SU-DHL-6 (cell line): ENCODE data around the gene SLC24A3.

Experiments used
- H2AFZ ChIP-seq: fragments of 200-600 bp; sonication (generic); 2 replicates; pipeline ENCODE4 v1.6.1; 2014; ENCODE audit warnings: low read depth, mild to moderate bottlenecking, moderate library complexity, mixed read lengths, antibody characterized with exemption, low read length; ENCODE audit not compliant: severe bottlenecking
- H3F3A ChIP-seq: fragments of 200-600 bp; shearing (Covaris generic); 2 replicates; pipeline ENCODE4 v1.6.0; 2016; ENCODE audit warnings: antibody characterized with exemption, mild to moderate bottlenecking; ENCODE audit not compliant: insufficient read depth
- H3K27ac ChIP-seq: fragments of 200-600 bp; sonication (generic); 2 replicates; pipeline ENCODE4 v1.5.1; 2016; ENCODE audit warnings: low read depth, mild to moderate bottlenecking, low read length, moderate library complexity, mixed read lengths
- H3K27me3 ChIP-seq: fragments of 200-600 bp; sonication (generic), shearing (Covaris generic); 2 replicates; pipeline ENCODE4 v1.6.0; 2014; ENCODE audit warnings: mild to moderate bottlenecking, low read length
- H3K36me3 ChIP-seq: fragments of 200-600 bp; sonication (generic); 2 replicates; pipeline ENCODE4 v1.6.1; 2014; ENCODE audit warnings: mild to moderate bottlenecking, low read length, mixed read lengths
- H3K4me2 ChIP-seq: fragments of 300-600, 200-600 bp; shearing (Covaris generic), sonication (generic); 2 replicates; pipeline ENCODE4 v1.6.0; 2014; ENCODE audit warnings: low read length, low read depth, mild to moderate bottlenecking; ENCODE audit not compliant: poor library complexity, severe bottlenecking
- H3K4me3 ChIP-seq: fragments of 200-600 bp; sonication (generic); 2 replicates; pipeline ENCODE4 v1.5.1; 2014; ENCODE audit warnings: antibody characterized with exemption, low read length, mild to moderate bottlenecking, mixed read lengths; ENCODE audit not compliant: insufficient read depth, poor library complexity, severe bottlenecking
- H3K79me2 ChIP-seq: fragments of 200-600 bp; sonication (generic); 2 replicates; pipeline ENCODE4 v1.6.1; 2014; ENCODE audit warnings: mild to moderate bottlenecking, low read length, moderate library complexity; ENCODE audit not compliant: insufficient read depth
- H3K9ac ChIP-seq: fragments of 200-600 bp; sonication (generic); 2 replicates; pipeline ENCODE4 v1.7.0; 2014; ENCODE audit warnings: mild to moderate bottlenecking, low read length
- H3K9me2 ChIP-seq: fragments of 200-600 bp; sonication (generic); replicated peaks from 2 replicates; pipeline ENCODE4 v1.6.1; 2014; ENCODE audit warnings: low read length; ENCODE audit not compliant: insufficient read depth
- H3K9me3 ChIP-seq: fragments of 200-600 bp; sonication (generic); 2 replicates; pipeline ENCODE4 v1.6.1; 2014; ENCODE audit warnings: low read length, mixed read lengths; ENCODE audit not compliant: insufficient read depth
- H4K20me1 ChIP-seq: fragments of 200-600 bp; sonication (generic); 2 replicates; pipeline ENCODE4 v1.6.1; 2014; ENCODE audit warnings: low read depth, mild to moderate bottlenecking, antibody characterized with exemption, low read length, moderate library complexity, mixed read lengths
- EZH2phosphoT487 ChIP-seq: fragments of 200-600 bp; sonication (generic), shearing (Covaris generic); conservative IDR thresholded peaks from 2 replicates; pipeline ENCODE4 v1.6.1; 2018; ENCODE audit warnings: mild to moderate bottlenecking, antibody characterized with exemption, low read length, moderate library complexity, mixed read lengths
- TF ChIP-seq, protein P1 (sequence below): fragments of 200-600 bp; sonication (generic); IDR thresholded peaks from one replicate; pipeline ENCODE4 v1.5.1; 2017; ENCODE audit warnings: antibody characterized with exemption, mild to moderate bottlenecking, low read length, moderate library complexity; ENCODE audit not compliant: insufficient read depth, poor library complexity, severe bottlenecking

The SLC24A3 gene

DNA sequence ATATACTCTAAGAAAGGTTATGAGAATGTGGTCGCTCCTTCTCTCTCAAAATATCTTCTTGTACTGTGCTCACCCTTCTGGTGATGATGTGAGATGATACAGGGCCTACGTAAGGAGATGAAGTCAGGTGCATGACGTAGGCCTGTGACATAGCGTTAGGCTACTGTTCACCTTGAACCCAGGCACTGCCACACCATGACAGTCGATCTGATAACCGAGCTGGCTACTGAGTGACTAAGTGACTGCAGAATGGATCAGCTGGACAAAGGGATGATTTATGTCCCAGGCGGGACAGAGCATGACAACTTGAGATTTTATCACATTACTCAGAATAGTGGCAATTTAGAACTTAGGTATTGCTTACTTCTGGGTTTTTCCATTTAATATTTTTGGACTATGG is 11.2 kb downstream of the SLC24A3 start:
- no peaks in the 10 kb centered on the region for H3K27me3 ChIP-seq
- no peak overlapping the region for H3K9ac ChIP-seq
- H3F3A ChIP-seq = no peaks in the 10 kb centered on the region
- no peaks in the 10 kb centered on the region for H3K9me2 ChIP-seq
- no peaks in the 10 kb centered on the region for H3K9me3 ChIP-seq
- TF ChIP-seq, protein P1, sequence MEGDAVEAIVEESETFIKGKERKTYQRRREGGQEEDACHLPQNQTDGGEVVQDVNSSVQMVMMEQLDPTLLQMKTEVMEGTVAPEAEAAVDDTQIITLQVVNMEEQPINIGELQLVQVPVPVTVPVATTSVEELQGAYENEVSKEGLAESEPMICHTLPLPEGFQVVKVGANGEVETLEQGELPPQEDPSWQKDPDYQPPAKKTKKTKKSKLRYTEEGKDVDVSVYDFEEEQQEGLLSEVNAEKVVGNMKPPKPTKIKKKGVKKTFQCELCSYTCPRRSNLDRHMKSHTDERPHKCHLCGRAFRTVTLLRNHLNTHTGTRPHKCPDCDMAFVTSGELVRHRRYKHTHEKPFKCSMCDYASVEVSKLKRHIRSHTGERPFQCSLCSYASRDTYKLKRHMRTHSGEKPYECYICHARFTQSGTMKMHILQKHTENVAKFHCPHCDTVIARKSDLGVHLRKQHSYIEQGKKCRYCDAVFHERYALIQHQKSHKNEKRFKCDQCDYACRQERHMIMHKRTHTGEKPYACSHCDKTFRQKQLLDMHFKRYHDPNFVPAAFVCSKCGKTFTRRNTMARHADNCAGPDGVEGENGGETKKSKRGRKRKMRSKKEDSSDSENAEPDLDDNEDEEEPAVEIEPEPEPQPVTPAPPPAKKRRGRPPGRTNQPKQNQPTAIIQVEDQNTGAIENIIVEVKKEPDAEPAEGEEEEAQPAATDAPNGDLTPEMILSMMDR = no peak
- no peak for TF ChIP-seq EZH2phosphoT487
- no peaks in the 10 kb centered on the region for H3K79me2 ChIP-seq
- no peaks in the 10 kb centered on the region for H3K36me3 ChIP-seq
- H4K20me1 ChIP-seq = no peaks in the 10 kb centered on the region
- no peak overlapping the region for H3K4me2 ChIP-seq
- no peak overlapping the region for H2AFZ ChIP-seq
- H3K4me3 ChIP-seq = no peak overlapping the region
- H3K27ac ChIP-seq = no peak overlapping the region

DNA sequence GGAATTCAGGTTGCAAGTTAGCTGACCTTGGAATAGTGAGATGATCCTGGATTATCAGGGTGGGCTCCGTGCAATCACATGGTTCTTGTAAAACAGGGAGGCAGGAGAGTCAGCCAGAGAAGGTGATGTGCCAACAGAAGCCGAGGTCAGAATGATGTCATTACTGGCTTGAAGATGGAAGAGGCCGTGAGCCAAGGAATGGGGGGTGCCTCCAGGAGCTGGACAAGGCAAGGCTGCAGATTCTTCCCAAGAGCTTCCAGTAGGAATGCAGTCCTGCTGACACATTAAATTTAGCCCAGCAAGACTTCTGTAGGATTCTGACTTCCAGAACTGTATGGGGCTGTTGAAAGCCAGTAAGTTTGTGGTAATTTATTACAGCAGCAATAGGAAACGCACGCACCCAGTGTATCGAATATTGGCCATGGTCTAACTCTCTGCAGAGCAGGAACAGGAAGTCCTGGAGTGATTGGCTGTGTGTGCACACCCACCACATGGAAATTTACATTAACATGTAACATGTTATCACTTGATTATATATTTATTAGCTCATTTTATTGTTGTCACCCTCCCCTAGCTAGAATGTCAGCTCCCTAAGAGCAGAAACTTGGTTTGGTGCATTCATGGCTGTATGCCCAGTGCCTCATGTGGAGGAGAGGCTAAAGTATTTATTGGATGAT is 19.1 kb downstream of the SLC24A3 start:
- Histone ChIP-seq H3K27ac (no peak overlapping the region), H3K27me3 (no peaks in the 10 kb centered on the region), H3K36me3 (no peaks in the 10 kb centered on the region), H2AFZ (no peak overlapping the region), H3K79me2 (no peaks in the 10 kb centered on the region), H3K4me2 (no peak overlapping the region), H4K20me1 (no peaks in the 10 kb centered on the region), H3K9me2 (no peaks in the 10 kb centered on the region), H3F3A (no peaks in the 10 kb centered on the region), H3K9ac (no peak overlapping the region), H3K4me3 (no peak overlapping the region), H3K9me3 (no peaks in the 10 kb centered on the region)
- TF ChIP-seq, protein P1 = no peak
- TF ChIP-seq EZH2phosphoT487 = no peak

DNA sequence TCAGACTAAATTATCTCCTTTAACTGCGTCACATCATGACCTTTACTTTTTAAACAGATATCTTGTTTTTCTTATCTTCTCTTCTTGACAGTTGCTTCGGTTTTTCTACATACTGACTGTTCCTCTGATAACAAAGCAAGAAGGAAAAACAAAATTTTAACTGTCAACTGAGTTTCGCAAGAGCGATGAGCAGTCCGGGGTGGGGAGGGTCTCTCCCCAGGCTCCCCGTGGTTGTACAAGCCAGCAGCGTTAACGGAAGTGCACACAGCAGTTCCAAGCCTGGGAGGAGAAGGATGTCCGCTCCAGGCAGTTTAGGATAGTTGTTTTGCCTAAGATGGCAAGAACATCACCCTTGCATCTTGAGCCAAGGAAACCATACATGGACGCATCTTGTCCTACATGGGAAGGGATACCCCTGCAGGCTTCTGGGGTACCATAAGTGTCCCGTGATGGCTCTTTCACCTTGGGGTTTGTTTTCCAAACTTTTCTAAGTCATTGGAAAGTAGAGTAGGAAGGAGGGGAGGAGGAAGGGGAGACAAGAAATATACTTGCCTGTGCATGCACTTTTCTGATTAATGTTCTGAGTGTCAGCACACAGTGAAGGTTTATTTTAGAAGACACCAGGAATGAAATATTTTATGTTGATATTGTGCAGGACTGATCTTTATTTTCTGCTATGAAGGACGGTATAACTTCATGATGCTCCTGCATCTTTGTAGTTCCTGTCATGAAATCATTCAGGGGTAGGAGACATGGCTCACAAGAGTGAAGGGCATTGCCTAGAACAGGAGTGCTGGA is 20.8 kb downstream of the SLC24A3 start:
- Histone ChIP-seq H3K79me2 (no peaks in the 10 kb centered on the region), H3K27ac (no peak overlapping the region), H4K20me1 (no peaks in the 10 kb centered on the region), H3K4me3 (no peak overlapping the region), H2AFZ (no peak overlapping the region), H3K27me3 (no peaks in the 10 kb centered on the region), H3K9me2 (no peaks in the 10 kb centered on the region), H3K4me2 (no peak overlapping the region), H3K36me3 (no peaks in the 10 kb centered on the region), H3K9ac (no peak overlapping the region), H3K9me3 (no peaks in the 10 kb centered on the region), H3F3A (no peaks in the 10 kb centered on the region)
- TF ChIP-seq, protein P1 = no peak
- TF ChIP-seq EZH2phosphoT487 = no peak
